Heart left ventricle (tissue), 16 donors: ENCODE results near the gene ATP1A4. TPM values are rescaled to one million over a fixed set of nuclear protein-coding genes. Genes with fewer than 3 reads are reported as not detected.

Experiments used
- ATAC-seq, 4 donors: fragments of 200-7000 bp; cut with Tn5 transposase; one replicate each; pipeline ENCODE4 v1.9.1; 2020 to 2022; ENCODE audit warnings: moderate library complexity in 4 of 4, mild to moderate bottlenecking in 3 of 4, moderate number of reproducible peaks in 1 of 4
- DNase-seq, 5 donors: peaks; one replicate each; pipeline ENCODE4 v3.0.0-alpha.2; 2020
- H3K27ac ChIP-seq, 12 donors: fragments of 200-600 bp; sonication (generic) in 4 of 12; one replicate each; pipeline versions ENCODE4 v1.5.0 to v1.8.0; 2016 to 2022; ENCODE audit warnings: mild to moderate bottlenecking in 2 of 12
- H3K27me3 ChIP-seq, 9 donors: fragments of 200-600 bp; sonication (generic) in 2 of 9; one replicate each; pipeline versions ENCODE4 v1.5.1 to v1.8.0; 2016 to 2022; ENCODE audit warnings: mild to moderate bottlenecking in 3 of 9
- H3K36me3 ChIP-seq, 9 donors: fragments of 200-600 bp; sonication (generic) in 2 of 9; one replicate each; pipeline versions ENCODE4 v1.5.0 to v1.8.0; 2018 to 2022; ENCODE audit warnings: mild to moderate bottlenecking in 2 of 9
- H3K4me1 ChIP-seq, 12 donors: fragments of 200-600 bp; sonication (generic) in 4 of 12; one replicate each; pipeline versions ENCODE4 v1.5.0 to v1.8.0; 2016 to 2022; ENCODE audit warnings: mild to moderate bottlenecking in 3 of 12
- H3K4me3 ChIP-seq, 12 donors: fragments of 200-600 bp; sonication (generic) in 4 of 12; one replicate each; pipeline versions ENCODE4 v1.5.0 to v1.8.0; 2017 to 2022; ENCODE audit warnings: mild to moderate bottlenecking in 9 of 12, moderate library complexity in 4 of 12
- H3K9me3 ChIP-seq, 12 donors: fragments of 200-600 bp; sonication (generic) in 4 of 12; one replicate each; pipeline versions ENCODE4 v1.5.0 to v1.8.0; 2016 to 2022; ENCODE audit warnings: mild to moderate bottlenecking in 1 of 12
- CTCF ChIP-seq, 12 donors: fragments of 200-600 bp; sonication (generic) in 4 of 12; IDR thresholded peaks; one replicate each; pipeline versions ENCODE4 v1.5.0 to v1.8.0; 2018 to 2022; ENCODE audit warnings: antibody characterized with exemption in 12 of 12, mild to moderate bottlenecking in 5 of 12
- POLR2A ChIP-seq, 2 donors: fragments of 450-650 bp; IDR thresholded peaks; one replicate each; pipeline ENCODE4 v1.6.1; 2017; ENCODE audit warnings: antibody characterized with exemption in 2 of 2, mild to moderate bottlenecking in 2 of 2, moderate library complexity in 2 of 2
- WGBS, 4 donors: extraction: QIAGEN DNeasy Blood & Tissue Kit in 2 of 4; methylation state at CpG; one replicate each; pipeline versions ENCODE4 v1.1.5 to v1.1.7; 2013 to 2018; 5-methylcytosine and 5-hydroxymethylcytosine counted together
- intact Hi-C, 10 donors: fragments of 100-400 bp; cut with DNase I; formaldehyde crosslinking; loops; one replicate each; pipeline versions ENCODE4 v1.11.1 to v1.14.2; 2022
- polyA plus RNA-seq, 2 donors: library from polyadenylated mRNA; stranded (reverse); fragments of 200-250 nt; gene quantifications; one replicate each; pipeline ENCODE4 v1.2.3, GENCODE V29; 2013
- total RNA-seq, 9 donors: library from RNA; depleted of rRNA in 2 of 9; stranded (reverse); fragments of >200 nt in 2 of 9; fragmentation: NEBNext Ultra II Directional in 3 of 9; extraction: Animal tissue kit (Norgen Biotek cat#: 25700) in 3 of 9; gene quantifications; one replicate each; pipeline versions ENCODE4 v1.1.0 to v1.2.4, GENCODE V29; 2016 to 2023
- donor health status: ischemic (EF 13 %, LVEDD 7.1; RV severe dilation, severe dysfunction).
- donor health status: healthy with polysubstance abuse.
- donor health status: DM: no; HTN: yes; CAD: no.
- donor health status: DM: no; HTN: no; CAD: no.
- donor health status: ischemic (EF 25% LVEDD 6.9; RV normal size, moderate dysfunction).
- donor health status: ischemic (EF 25% LVEDD 5.7; RV mildly dilated, moderate dysfunction).
- donor health status: healthy.
- donor health status: DM: yes; HTN: yes; CAD: no.
- donor health status: ischemic (EF 35%, LVEDD 5.7; RV mildly dilated, moderate dysfunction).
- donor health status: nonischemic (EF 11% LVEDD 7.7; RV severe dilation, severe dysfunction).
- donor health status: DM: yes; HTN: yes; CAD: no.
- donor health status: PGD.
- donor health status: ischemic (EF 29% LVEDD 5.4; RV normal size, mild dysfunction).
- donor health status: nonischemic (EF 23%, LVEDD 6.1; RV moderate dilation, normal function).

Gene ATP1A4
- total and polyA plus RNA-seq, 11 donors, result 0.09 to 1.3 (median 0.25) TPM; not detected in 6

- no peaks in the 10 kb centered on the region for H3K36me3 ChIP-seq
- H3K4me1 ChIP-seq, result peaks cover 0 to 45% (median 26%) of the 10 kb centered on the region in 12 donors
- H3K27ac ChIP-seq, result peak overlapping the region in 10 of 12 donors; percentile 80 to 96 (median 87)
- intact Hi-C loops, result loop anchor here in 2 of 10 donors (10.0 kb wide), 2 partner anchors 61 to 81 kb away; partner anchors contain the start of gene CASQ1 (in 1 of the 2)
- DNase-seq (no peak), ATAC-seq (no peak)
- no peak for TF ChIP-seq POLR2A (IDR thresholded peaks at IDR 0.05)
- no peak for TF ChIP-seq CTCF (IDR thresholded peaks at IDR 0.05)
- no peaks in the 10 kb centered on the region for H3K27me3 ChIP-seq
- 48 to 73% (median 59%) methylated on average over 5 to 8 of the region's 8 CpGs for WGBS, 4 donors
- H3K4me3 ChIP-seq, result no peak overlapping the region
- no peaks in the 10 kb centered on the region for H3K9me3 ChIP-seq
Measured at GRCh38 chr1:160113407-160113806, 38.0 kb upstream of the ATP1A4 start.

- intact Hi-C loops, result loop anchor here in 2 of 10 donors (10.0 kb wide), 2 partner anchors 61 to 81 kb away; partner anchors contain the start of gene CASQ1 (in 1 of the 2)
Measured at GRCh38 chr1:160114085-160114484, 37.3 kb upstream of the ATP1A4 start.

GRCh38 chr1:160115545-160116282 is 35.7 kb upstream of the ATP1A4 start, which contains the start of gene ATP1A2:
Gene ATP1A2 (plus strand): TSS chr1:160115759. CDS start chr1:160115862, 103 bp downstream.
- Histone ChIP-seq H3K36me3 (peaks cover 0 to 4% (median 0%) of the 10 kb centered on the region in 9 donors), H3K27me3 (no peaks in the 10 kb centered on the region), H3K9me3 (no peaks in the 10 kb centered on the region), H3K4me1 (peaks cover 0 to 62% (median 36%) of the 10 kb centered on the region in 12 donors), H3K27ac (peak within 1 kb of the TSS; percentile 62 to 96 (median 86)), H3K4me3 (peak within 1 kb of the TSS; percentile 37 to 86 (median 62))
- intact Hi-C loops, result loop anchor here in 2 of 10 donors (10.0 kb wide), 2 partner anchors 59 to 79 kb away; partner anchors contain the start of gene CASQ1 (in 1 of the 2)
- ATAC-seq (peak; percentile 49 to 74 (median 70)), DNase-seq (peak in 4 of 5 donors; percentile 75 to 87 (median 80))
- TF ChIP-seq CTCF (IDR thresholded peaks at IDR 0.05), result no peak
- peak; percentile 45 to 85 for TF ChIP-seq POLR2A (IDR thresholded peaks at IDR 0.05)
- 21 to 29% (median 25%) methylated on average over 15 to 16 of the region's 16 CpGs for WGBS, 4 donors

More at GRCh38 chr1:160114085-160114484, 37.3 kb upstream of the ATP1A4 start:
- peak overlapping the region in 10 of 12 donors; percentile 80 to 96 (median 87) for H3K27ac ChIP-seq
- ATAC-seq, result peak in 3 of 4 donors; percentile 8 to 38 (median 23)
- no peak overlapping the region for H3K4me3 ChIP-seq
- DNase-seq, result peak in 3 of 5 donors; percentile 43 to 59 (median 59)
- peaks cover 0 to 48% (median 32%) of the 10 kb centered on the region in 12 donors for H3K4me1 ChIP-seq
- H3K36me3 ChIP-seq, result peaks cover 0 to 3% (median 0%) of the 10 kb centered on the region in 9 donors
- no peaks in the 10 kb centered on the region for H3K27me3 ChIP-seq
- TF ChIP-seq POLR2A (IDR thresholded peaks at IDR 0.05) (no peak), CTCF (IDR thresholded peaks at IDR 0.05) (no peak)
- no peaks in the 10 kb centered on the region for H3K9me3 ChIP-seq
- 46 to 54% (median 48%) methylated on average over 4 of the region's 4 CpGs for WGBS, 4 donors
